SH-SY5Y (cell line): ENCODE data around the gene SERPINB6.

Experiments used
- GATA2 ChIP-seq: IDR thresholded peaks from 2 replicates; pipeline ENCODE4 v1.6.1; 2011; ENCODE audit warnings: mild to moderate bottlenecking, low read depth, low read length
- GATA3 ChIP-seq: IDR thresholded peaks from 2 replicates; pipeline ENCODE4 v1.6.1; 2011; ENCODE audit warnings: low read depth, mild to moderate bottlenecking, low read length, moderate library complexity

DNA sequence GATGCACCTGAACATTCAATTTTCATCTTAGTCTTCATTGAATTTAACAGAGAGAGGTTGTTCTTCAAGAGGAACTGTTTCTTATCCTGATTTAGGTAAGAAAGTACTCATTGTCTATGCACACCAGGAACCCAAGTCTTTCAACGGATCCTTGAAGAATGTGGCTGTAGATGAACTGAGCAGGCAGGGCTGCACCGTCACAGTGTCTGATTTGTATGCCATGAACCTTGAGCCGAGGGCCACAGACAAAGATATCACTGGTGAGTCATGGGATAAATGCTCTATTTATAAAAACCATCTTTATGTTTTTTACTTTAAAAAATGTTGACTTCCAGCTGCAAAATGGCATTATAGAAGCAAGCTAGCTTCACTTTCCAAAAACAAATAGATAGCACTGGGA, 38.6 kb upstream of the SERPINB6 start:
- no peak for TF ChIP-seq GATA3
- no peak for TF ChIP-seq GATA2
